Measurements from ENCODE around the gene NT5DC4.

- TF ChIP-seq POLR2A (IDR thresholded peaks at IDR 0.05) (no peak), CTCF (IDR thresholded peaks at IDR 0.05) (no peak)
Observed at GRCh38 chr2:112760149-112760548, 39.3 kb downstream of the NT5DC4 start.

Data from gastroesophageal sphincter (tissue), 3 donors.